PC-9 (cell line): ENCODE measurements around the gene TBC1D14. TPM values are rescaled to one million over a fixed set of nuclear protein-coding genes. Genes with fewer than 3 reads are reported as not detected.

Source experiments
- BruUV-seq: library from RNA; stranded (reverse); fragments of 400-500 nt; replicated peaks from 2 replicates; lab custom pipeline; 2021; lab: Mats Ljungman, UMichigan
- CTCF ChIA-PET: fragments of 300-600 bp; sonication (Branson Sonifier 250); formaldehyde crosslinking; loops from one replicate; lab custom pipeline; 2022; ENCODE audit warnings: antibody characterized with exemption; lab: Charles Lee
- POLR2A ChIA-PET: fragments of 300-600 bp; sonication (Branson Sonifier 250); formaldehyde crosslinking; loops from one replicate; lab custom pipeline; 2022; ENCODE audit warnings: antibody characterized with exemption; ENCODE audit not compliant: unreplicated experiment; lab: Charles Lee
- DNase-seq, 2 experiments: peaks; one replicate each; pipeline versions ENCODE4 v3.0.0 to v3.0.0-alpha.2; 2015 to 2022; ENCODE audit warnings: mixed read lengths in 1 of 2
- H2AFZ ChIP-seq: fragments of 200-600 bp; sonication (generic); 2 replicates; pipeline ENCODE4 v1.8.1; 2017; ENCODE audit warnings: antibody characterized with exemption
- H3F3A ChIP-seq: fragments of 200-600 bp; sonication (generic); 2 replicates; pipeline ENCODE4 v1.8.1; 2017; ENCODE audit warnings: antibody characterized with exemption, mild to moderate bottlenecking, low read depth; ENCODE audit not compliant: insufficient read depth
- H3K27ac ChIP-seq: fragments of 200-600 bp; sonication (generic); 2 replicates; pipeline ENCODE4 v1.6.1; 2016; ENCODE audit warnings: mixed run types
- H3K27me3 ChIP-seq: fragments of 200-600 bp; sonication (generic); 2 replicates; pipeline ENCODE4 v1.6.1; 2016; ENCODE audit warnings: low read depth, mixed run types; ENCODE audit not compliant: insufficient read depth
- H3K36me3 ChIP-seq: fragments of 200-600 bp; sonication (generic); 2 replicates; pipeline ENCODE4 v1.6.1; 2016; ENCODE audit warnings: low read depth, mixed run types
- H3K4me1 ChIP-seq: fragments of 200-600 bp; sonication (generic); replicated peaks from 2 replicates; pipeline ENCODE4 v1.6.1; 2016; ENCODE audit warnings: mixed run types; ENCODE audit not compliant: insufficient read depth
- H3K4me2 ChIP-seq: fragments of 200-600 bp; sonication (generic); 2 replicates; pipeline ENCODE4 v1.6.1; 2017; ENCODE audit warnings: mixed run types
- H3K4me3 ChIP-seq: fragments of 200-600 bp; sonication (generic); 2 replicates; pipeline ENCODE4 v1.6.1; 2016; ENCODE audit warnings: mixed run types
- H3K79me2 ChIP-seq: fragments of 200-600 bp; sonication (generic); 2 replicates; pipeline ENCODE4 v1.6.1; 2017; ENCODE audit warnings: low read depth, mixed run types
- H3K9me2 ChIP-seq: fragments of 200-600 bp; sonication (generic); 2 replicates; pipeline ENCODE4 v1.8.1; 2017; ENCODE audit warnings: mild to moderate bottlenecking; ENCODE audit not compliant: insufficient read depth
- H3K9me3 ChIP-seq: fragments of 200-600 bp; sonication (generic); 2 replicates; pipeline ENCODE4 v1.8.1; 2016; ENCODE audit warnings: low read depth; ENCODE audit not compliant: insufficient read depth
- H4K20me1 ChIP-seq: fragments of 200-600 bp; sonication (generic); 2 replicates; pipeline ENCODE4 v1.8.1; 2017; ENCODE audit not compliant: insufficient read depth
- EZH2 ChIP-seq: fragments of 200-600 bp; sonication (generic); IDR thresholded peaks from 2 replicates; pipeline ENCODE4 v1.8.0; 2017; ENCODE audit warnings: antibody characterized with exemption, low read depth
- intact Hi-C: fragments of 100-400 bp; cut with micrococcal nuclease; formaldehyde crosslinking; loops from one replicate; pipeline ENCODE4 v1.10.0; 2022; ENCODE audit not compliant: unreplicated experiment
- total RNA-seq: library from RNA; stranded (reverse); gene quantifications from 2 replicates; pipeline ENCODE4 v1.2.3, GENCODE V29; 2021
- TF ChIP-seq, protein P1 (sequence below): fragments of 200-600 bp; sonication (generic); conservative IDR thresholded peaks from 2 replicates; pipeline ENCODE4 v1.6.1; 2017; ENCODE audit warnings: mixed run types, antibody characterized with exemption, mild to moderate bottlenecking, moderate library complexity

The TBC1D14 gene
- total RNA-seq, 1 experiment from 2014 or later: 46.2 TPM

DNA sequence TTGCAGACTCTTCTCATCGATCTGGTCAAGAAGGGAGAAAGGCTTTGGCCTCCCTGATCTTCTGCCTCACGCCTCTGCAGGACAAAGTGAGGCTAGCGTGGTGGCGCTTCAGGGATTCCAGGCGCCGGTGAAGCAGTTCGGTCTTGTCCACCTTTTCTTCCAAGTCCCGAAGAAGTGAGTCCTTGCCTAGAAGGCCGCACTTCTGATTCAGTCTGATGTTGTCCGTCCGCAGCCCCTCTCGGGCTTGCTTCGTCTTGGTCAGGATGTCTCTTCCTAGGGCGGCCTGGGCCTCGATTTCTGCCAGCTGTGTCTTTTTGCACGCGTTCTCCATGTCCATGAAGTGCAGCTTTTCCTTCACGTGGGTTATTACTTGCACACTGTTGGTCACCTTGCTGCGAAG lies 131.6 kb downstream of the TBC1D14 start:
- no peaks in the 10 kb centered on the region for H3F3A ChIP-seq
- H3K4me3 ChIP-seq: no peak overlapping the region
- 0 out of 2 replicates have a peak, but pooled peaks cover 4% of the 10 kb centered on the region for H4K20me1 ChIP-seq
- H3K27ac ChIP-seq: no peak overlapping the region
- no peaks in the 10 kb centered on the region for H3K36me3 ChIP-seq
- CTCF ChIA-PET: no interaction called here
- peaks cover 27% of the 10 kb centered on the region for H3K79me2 ChIP-seq
- no peak overlapping the region for H3K4me2 ChIP-seq
- H3K27me3 ChIP-seq: no peaks in the 10 kb centered on the region
- 0 out of 2 replicates have a peak, but pooled peaks cover 16% of the 10 kb centered on the region for H3K4me1 ChIP-seq
- H3K9me2 ChIP-seq: no peaks in the 10 kb centered on the region
- no peaks in the 10 kb centered on the region for H3K9me3 ChIP-seq
- TF ChIP-seq EZH2: no peak
- TF ChIP-seq, protein P1, sequence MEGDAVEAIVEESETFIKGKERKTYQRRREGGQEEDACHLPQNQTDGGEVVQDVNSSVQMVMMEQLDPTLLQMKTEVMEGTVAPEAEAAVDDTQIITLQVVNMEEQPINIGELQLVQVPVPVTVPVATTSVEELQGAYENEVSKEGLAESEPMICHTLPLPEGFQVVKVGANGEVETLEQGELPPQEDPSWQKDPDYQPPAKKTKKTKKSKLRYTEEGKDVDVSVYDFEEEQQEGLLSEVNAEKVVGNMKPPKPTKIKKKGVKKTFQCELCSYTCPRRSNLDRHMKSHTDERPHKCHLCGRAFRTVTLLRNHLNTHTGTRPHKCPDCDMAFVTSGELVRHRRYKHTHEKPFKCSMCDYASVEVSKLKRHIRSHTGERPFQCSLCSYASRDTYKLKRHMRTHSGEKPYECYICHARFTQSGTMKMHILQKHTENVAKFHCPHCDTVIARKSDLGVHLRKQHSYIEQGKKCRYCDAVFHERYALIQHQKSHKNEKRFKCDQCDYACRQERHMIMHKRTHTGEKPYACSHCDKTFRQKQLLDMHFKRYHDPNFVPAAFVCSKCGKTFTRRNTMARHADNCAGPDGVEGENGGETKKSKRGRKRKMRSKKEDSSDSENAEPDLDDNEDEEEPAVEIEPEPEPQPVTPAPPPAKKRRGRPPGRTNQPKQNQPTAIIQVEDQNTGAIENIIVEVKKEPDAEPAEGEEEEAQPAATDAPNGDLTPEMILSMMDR: no peak
- intact Hi-C loops: no loop called here
- POLR2A ChIA-PET: no interaction called here
- BruUV-seq: no TSS peak
- no peak overlapping the region for H2AFZ ChIP-seq
- no peak for DNase-seq

DNA sequence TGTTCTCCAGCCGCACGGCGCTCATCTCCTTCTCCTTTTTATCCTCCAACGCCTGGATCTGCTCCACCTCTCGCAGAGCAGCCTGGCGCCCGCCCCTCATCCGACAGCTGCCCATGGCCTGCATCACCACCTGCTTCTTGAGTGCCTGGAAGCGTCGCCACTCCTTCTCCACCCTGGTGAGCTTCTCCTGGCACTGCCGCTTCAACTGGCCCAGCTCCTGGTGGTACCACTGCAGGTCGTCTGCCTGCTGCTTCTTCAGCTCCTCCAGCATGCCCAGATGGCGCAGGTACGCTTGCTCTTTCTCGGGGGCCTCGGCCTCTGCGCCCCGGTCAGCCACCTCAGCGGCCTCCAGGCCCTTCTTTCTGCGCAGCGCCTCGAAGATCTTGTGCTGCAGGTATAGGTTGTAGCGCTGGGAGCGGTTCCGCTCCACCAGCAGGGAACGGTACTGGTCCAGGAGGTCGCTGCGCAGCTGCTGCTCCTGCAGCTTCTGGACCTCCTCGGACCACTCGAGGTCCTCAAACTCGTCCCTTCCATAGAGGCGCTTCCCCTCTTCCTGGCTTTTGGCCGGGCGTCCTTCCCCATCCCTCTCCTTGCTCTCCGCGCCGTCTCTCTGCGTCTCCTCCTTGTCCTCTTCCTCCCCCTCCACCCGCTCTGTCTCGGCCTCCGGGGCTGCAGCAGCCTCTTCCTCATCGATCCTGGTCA lies 132.3 kb downstream of the TBC1D14 start:
- BruUV-seq: no TSS peak
- DNase-seq: no peak
- no peak for TF ChIP-seq EZH2
- TF ChIP-seq, protein P1: no peak
- Histone ChIP-seq H3K9me2 (no peaks in the 10 kb centered on the region), H3K4me3 (peak overlapping the region; percentile 75), H3K27ac (no peak overlapping the region), H3K4me1 (0 out of 2 replicates have a peak, but pooled peaks cover 16% of the 10 kb centered on the region), H3K27me3 (no peaks in the 10 kb centered on the region), H2AFZ (peak overlapping the region; percentile 91), H3F3A (no peaks in the 10 kb centered on the region), H3K9me3 (no peaks in the 10 kb centered on the region), H3K36me3 (no peaks in the 10 kb centered on the region), H3K79me2 (peaks cover 27% of the 10 kb centered on the region), H3K4me2 (peak overlapping the region; percentile 78), H4K20me1 (0 out of 2 replicates have a peak, but pooled peaks cover 4% of the 10 kb centered on the region)
- ChIA-PET CTCF (interaction anchor here (1.0 kb wide), 1 partner anchor 133 kb away, joined by 6 read pairs; no protein-coding TSS in a partner anchor), POLR2A (no interaction called here)
- intact Hi-C loops: loop anchor here (2.0 kb wide), 1 partner anchor 133 kb away; the partner anchor contains the start of gene TBC1D14

DNA sequence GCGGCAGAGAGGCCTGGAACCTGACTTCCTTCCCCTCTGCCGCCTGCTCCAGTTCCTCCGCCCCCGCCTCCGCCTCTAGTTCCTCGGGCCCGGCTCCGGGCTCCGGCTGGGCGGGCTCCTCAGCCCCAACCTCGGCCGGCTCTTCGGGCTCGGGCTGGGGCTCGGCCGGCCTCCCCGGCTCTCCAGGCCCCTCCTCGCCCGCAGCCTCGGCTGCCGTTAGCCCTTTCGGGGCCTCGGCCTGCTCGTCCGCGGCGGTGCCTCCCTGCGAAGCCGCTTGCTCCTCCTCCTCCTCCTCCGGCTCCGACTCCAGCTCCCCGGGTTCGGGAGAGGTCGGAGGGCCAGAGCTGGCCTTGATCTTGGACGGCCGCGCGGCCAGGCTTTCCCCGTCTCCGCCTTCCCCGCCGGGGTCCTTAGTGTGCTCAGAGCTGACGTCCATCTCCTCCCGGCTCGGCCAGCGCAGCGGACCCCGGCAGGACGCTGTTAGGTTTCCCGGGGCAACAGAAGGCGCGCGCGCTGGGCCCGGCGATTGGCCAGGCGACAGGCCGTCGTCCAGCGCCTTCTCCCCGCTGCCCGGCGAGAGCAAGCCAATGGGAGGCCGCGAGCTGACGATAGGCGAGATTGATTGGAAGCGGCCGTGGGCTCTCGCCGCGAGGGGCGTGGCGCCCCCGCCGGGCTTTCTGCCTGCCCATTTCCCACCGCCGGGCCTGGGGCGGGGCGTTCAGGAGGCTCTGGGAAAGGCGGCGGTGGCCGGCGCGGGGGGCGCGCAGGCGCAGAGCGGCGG lies 133.1 kb downstream of the TBC1D14 start:
- Histone ChIP-seq H3K4me1 (0 out of 2 replicates have a peak, but pooled peaks cover 16% of the 10 kb centered on the region), H3K4me2 (peak overlapping the region; percentile 78), H3K27me3 (no peaks in the 10 kb centered on the region), H3K79me2 (peaks cover 28% of the 10 kb centered on the region), H3K9me3 (no peaks in the 10 kb centered on the region), H2AFZ (peak overlapping the region; percentile 91), H3K4me3 (peak overlapping the region; percentile 75), H3K36me3 (no peaks in the 10 kb centered on the region), H3F3A (no peaks in the 10 kb centered on the region), H3K27ac (no peak overlapping the region), H4K20me1 (0 out of 2 replicates have a peak, but pooled peaks cover 4% of the 10 kb centered on the region), H3K9me2 (no peaks in the 10 kb centered on the region)
- DNase-seq: peak; percentile 87 to 98
- POLR2A ChIA-PET: interaction anchor here (0.6 to 0.7 kb wide), 4 partner anchors 169 to 402 kb away, joined by 3 to 5 read pairs (median 4); no protein-coding TSS in a partner anchor
- intact Hi-C loops: loop anchor here (1.0 to 2.0 kb wide), 3 partner anchors 26 to 134 kb away; partner anchors contain the start of genes GRPEL1 and TBC1D14
- no TSS peak for BruUV-seq
- CTCF ChIA-PET: interaction anchor here (0.6 to 1.5 kb wide), 11 partner anchors 8 to 604 kb away, joined by 3 to 11 read pairs (median 3); no protein-coding TSS in a partner anchor
- no peak for TF ChIP-seq EZH2
- TF ChIP-seq, protein P1: no peak
